Omental fat pad (tissue), 4 donors: ENCODE results near the gene OVCH1. TPM values are rescaled to one million over a fixed set of nuclear protein-coding genes. Genes with fewer than 3 reads are reported as not detected.

Experiments used
- ATAC-seq: fragments of 150-250 bp; one replicate; pipeline ENCODE4 v1.9.1; 2016; ENCODE audit warnings: mild to moderate bottlenecking, moderate library complexity; ENCODE audit not compliant: low FRiP score
- DNase-seq: peaks from one replicate; pipeline ENCODE4 v3.0.0-alpha.2; 2019; ENCODE audit warnings: low spot score
- CTCF ChIP-seq, 3 donors: fragments of 450-650 bp; IDR thresholded peaks; one replicate each; pipeline ENCODE4 v1.5.1; 2016 to 2017; ENCODE audit warnings: antibody characterized with exemption in 3 of 3, mild to moderate bottlenecking in 3 of 3, moderate library complexity in 2 of 3
- total RNA-seq, 4 donors: library from RNA; depleted of rRNA; stranded (reverse); fragments of >200 nt; gene quantifications; one replicate each; pipeline ENCODE4 v1.1.0, GENCODE V29; 2016

The OVCH1 gene
- total RNA-seq, 4 donors from 2014 or later, result 0.19 to 0.79 (median 0.37) TPM

GRCh38 chr12:29505122-29505521 is 7.6 kb upstream of the OVCH1 start:
- DNase-seq (no peak), ATAC-seq (no peak)
- TF ChIP-seq CTCF (IDR thresholded peaks at IDR 0.05), result no peak

GRCh38 chr12:29503283-29503682 is 5.8 kb upstream of the OVCH1 start:
- DNase-seq (no peak), ATAC-seq (no peak)
- no peak for TF ChIP-seq CTCF (IDR thresholded peaks at IDR 0.05)

GRCh38 chr12:29499235-29499634 is 1.7 kb upstream of the OVCH1 start:
- ATAC-seq, result no peak
- no peak for DNase-seq
- TF ChIP-seq CTCF (IDR thresholded peaks at IDR 0.05), result no peak

GRCh38 chr12:29492891-29493290 is 4.6 kb downstream of the OVCH1 start:
- ATAC-seq, result no peak
- no peak for DNase-seq
- TF ChIP-seq CTCF (IDR thresholded peaks at IDR 0.05), result no peak

- no peak for TF ChIP-seq CTCF (IDR thresholded peaks at IDR 0.05)
- DNase-seq (no peak), ATAC-seq (no peak)
Observed at GRCh38 chr12:29486972-29487371, 10.5 kb downstream of the OVCH1 start.

- no peak for TF ChIP-seq CTCF (IDR thresholded peaks at IDR 0.05)
- DNase-seq, result no peak
- no peak for ATAC-seq
Observed at GRCh38 chr12:29463198-29463597, 34.3 kb downstream of the OVCH1 start.

GRCh38 chr12:29460082-29460481 is 37.4 kb downstream of the OVCH1 start:
- ATAC-seq (no peak), DNase-seq (no peak)
- no peak for TF ChIP-seq CTCF (IDR thresholded peaks at IDR 0.05)
